B cell (primary cell): ENCODE measurements around the gene SLAIN2. TPM values are rescaled to one million over a fixed set of nuclear protein-coding genes. Genes with fewer than 3 reads are reported as not detected.

Experiments
- ATAC-seq: fragments of 200-7000 bp; cut with Tn5 transposase; one replicate; pipeline ENCODE4 v1.10.0; 2021; ENCODE audit warnings: low read depth, mild to moderate bottlenecking, moderate number of reproducible peaks, moderate library complexity
- CTCF ChIA-PET: fragments of 350-600 bp; sonication (Branson Sonifier 250); formaldehyde crosslinking; loops from one replicate; lab custom pipeline; 2021; ENCODE audit warnings: antibody characterized with exemption, inconsistent platforms; lab: Charles Lee
- POLR2A ChIA-PET: fragments of 350-600 bp; sonication (Branson Sonifier 250); formaldehyde crosslinking; loops from one replicate; lab custom pipeline; 2021; ENCODE audit warnings: antibody characterized with exemption; lab: Charles Lee
- DNase-seq: peaks from one replicate; pipeline ENCODE4 v3.0.0; 2013
- H2AFZ ChIP-seq: 2 replicates; pipeline ENCODE4 v1.6.1; 2012; ENCODE audit warnings: mild to moderate bottlenecking, low read depth, low read length; ENCODE audit not compliant: insufficient read depth, poor library complexity, severe bottlenecking
- H3K27ac ChIP-seq, 2 donors: 1 replicate in 1 of 2; 2 replicates in 1 of 2; pipeline ENCODE4 v1.5.1; 2012 to 2013; ENCODE audit warnings: low read length in 2 of 2, mild to moderate bottlenecking in 2 of 2, moderate library complexity in 1 of 2
- H3K27me3 ChIP-seq, 4 experiments: fragments of 200-600 bp in 1 of 4; sonication (generic) in 1 of 4; replicated peaks in 1 of 4; 1 replicate in 2 of 4; 2 replicates in 2 of 4; pipeline versions ENCODE4 v1.6.1 to v1.7.0; 2013 to 2016; ENCODE audit warnings: low read length in 3 of 4, mild to moderate bottlenecking in 2 of 4, mixed read lengths in 1 of 4, moderate library complexity in 1 of 4; ENCODE audit not compliant: insufficient read depth in 4 of 4, control insufficient read depth in 3 of 4; ENCODE audit errors: control extremely low read depth in 1 of 4
- H3K36me3 ChIP-seq, 2 experiments: replicated peaks in 1 of 2; 1 replicate in 1 of 2; 2 replicates in 1 of 2; pipeline versions ENCODE4 v1.6.1 to v1.7.1; 2013; ENCODE audit warnings: low read length in 1 of 2; ENCODE audit not compliant: insufficient read depth in 2 of 2, control insufficient read depth in 1 of 2; ENCODE audit errors: control extremely low read depth in 1 of 2, extremely low read depth in 1 of 2
- H3K4me1 ChIP-seq, 2 donors: fragments of 200-600 bp in 1 of 2; sonication (generic) in 1 of 2; 1 replicate in 1 of 2; 2 replicates in 1 of 2; pipeline versions ENCODE4 v1.5.1 to v1.6.1; 2013 to 2017; ENCODE audit warnings: low read length in 2 of 2; ENCODE audit not compliant: control insufficient read depth in 2 of 2, insufficient read depth in 2 of 2
- H3K4me2 ChIP-seq: replicated peaks from 2 replicates; pipeline ENCODE3; 2012; ENCODE audit warnings: mild to moderate bottlenecking, low read depth, low read length; ENCODE audit not compliant: poor library complexity, severe bottlenecking
- H3K4me3 ChIP-seq, 5 experiments: fragments of 200-600 bp in 1 of 5; sonication (generic) in 1 of 5; 1 replicate in 3 of 5; 2 replicates in 2 of 5; pipeline versions ENCODE4 v1.5.1 to v1.7.0; 2011 to 2016; ENCODE audit warnings: low read length in 4 of 5, mild to moderate bottlenecking in 4 of 5, low read depth in 2 of 5, control low read depth in 1 of 5, moderate library complexity in 1 of 5; ENCODE audit not compliant: insufficient read depth in 1 of 5; ENCODE audit errors: control extremely low read depth in 1 of 5, extremely low read depth in 1 of 5
- H3K79me2 ChIP-seq: fragments of 200-600 bp; sonication (generic); one replicate; pipeline ENCODE4 v1.6.0; 2016; ENCODE audit warnings: low read length; ENCODE audit not compliant: control insufficient read depth, insufficient read depth
- H3K9ac ChIP-seq: fragments of 200-600 bp; sonication (generic); 2 replicates; pipeline ENCODE4 v1.6.1; 2017; ENCODE audit warnings: mild to moderate bottlenecking, low read length, moderate library complexity
- H3K9me3 ChIP-seq, 3 donors: one replicate each; pipeline versions ENCODE4 v1.6.1 to v1.7.1; 2013; ENCODE audit warnings: low read length in 2 of 3; ENCODE audit not compliant: control insufficient read depth in 2 of 3, insufficient read depth in 1 of 3; ENCODE audit errors: control extremely low read depth in 1 of 3
- H4K20me1 ChIP-seq: 2 replicates; pipeline ENCODE4 v1.6.0; 2012; ENCODE audit warnings: mild to moderate bottlenecking, low read length; ENCODE audit not compliant: insufficient read depth, control insufficient read depth, poor library complexity, severe bottlenecking
- H3K27ac Mint-ChIP-seq: one replicate; pipeline ENCODE4 v1.8.0; 2021; ENCODE audit warnings: mixed read lengths
- H3K27me3 Mint-ChIP-seq: one replicate; pipeline ENCODE4 v1.8.0; 2021; ENCODE audit warnings: mixed read lengths
- H3K4me1 Mint-ChIP-seq: one replicate; pipeline ENCODE4 v1.8.0; 2021; ENCODE audit warnings: mixed read lengths
- H3K4me3 Mint-ChIP-seq: one replicate; pipeline ENCODE4 v1.8.0; 2021; ENCODE audit warnings: mixed read lengths
- H3K9me3 Mint-ChIP-seq: one replicate; pipeline ENCODE4 v1.8.0; 2022; ENCODE audit warnings: mixed read lengths; ENCODE audit not compliant: insufficient read depth
- EZH2 ChIP-seq: IDR thresholded peaks from 2 replicates; pipeline ENCODE4 v1.6.1; 2012; ENCODE audit warnings: borderline replicate concordance, low read depth, mild to moderate bottlenecking, moderate library complexity, low read length; ENCODE audit not compliant: insufficient read depth, poor library complexity, severe bottlenecking
- whole genome bisulfite sequencing: methylation state at CpG from one replicate; pipeline ENCODE4 v1.1.5; 2013; ENCODE audit warnings: missing lambda C conversion rate; ENCODE audit not compliant: insufficient coverage; 5-methylcytosine and 5-hydroxymethylcytosine counted together
- intact Hi-C: fragments of 100-400 bp; cut with micrococcal nuclease; formaldehyde crosslinking; loops from one replicate; pipeline ENCODE4 v1.10.0; 2022
- polyA plus RNA-seq: library from polyadenylated mRNA; depleted of rRNA; stranded (reverse); fragments of >200 nt; gene quantifications from 2 replicates; pipeline ENCODE4 v1.2.3, GENCODE V29; 2012
- total RNA-seq, 2 donors: library from RNA; stranded (reverse); fragments of 120-200 nt in 1 of 2; gene quantifications; 1 replicate in 1 of 2; 2 replicates in 1 of 2; pipeline versions ENCODE4 v1.2.3 to v1.2.4, GENCODE V29; 2013 to 2022
- TF ChIP-seq, protein P1 (sequence below): fragments of 200-600 bp; IDR thresholded peaks from one replicate; pipeline ENCODE4 v1.8.0; 2022; ENCODE audit warnings: antibody characterized with exemption, mild to moderate bottlenecking

Gene SLAIN2
- total and polyA plus RNA-seq, 2 donors (not counting 1 experiment from before 2014, with no cell fraction given), result 19.7 to 69.1 TPM

- H3K4me3 Mint-ChIP-seq, result no peak overlapping the region
- H3K27ac Mint-ChIP-seq, result no peak overlapping the region
- H3K27me3 ChIP-seq, result no peaks in the 10 kb centered on the region
- no peak overlapping the region for H2AFZ ChIP-seq
- no peaks in the 10 kb centered on the region for H3K9me3 Mint-ChIP-seq
- ATAC-seq (no peak), DNase-seq (no peak)
- no peaks in the 10 kb centered on the region for H3K36me3 ChIP-seq
- POLR2A ChIA-PET, result no interaction called here
- no peaks in the 10 kb centered on the region for H4K20me1 ChIP-seq
- H3K79me2 ChIP-seq, result no peaks in the 10 kb centered on the region
- no peak overlapping the region for H3K4me3 ChIP-seq
- no peak overlapping the region for H3K4me2 ChIP-seq
- CTCF ChIA-PET, result no interaction called here
- 100% methylated on average over 5 of the region's 9 CpGs for WGBS
- no peak for TF ChIP-seq EZH2
- TF ChIP-seq, protein P1, sequence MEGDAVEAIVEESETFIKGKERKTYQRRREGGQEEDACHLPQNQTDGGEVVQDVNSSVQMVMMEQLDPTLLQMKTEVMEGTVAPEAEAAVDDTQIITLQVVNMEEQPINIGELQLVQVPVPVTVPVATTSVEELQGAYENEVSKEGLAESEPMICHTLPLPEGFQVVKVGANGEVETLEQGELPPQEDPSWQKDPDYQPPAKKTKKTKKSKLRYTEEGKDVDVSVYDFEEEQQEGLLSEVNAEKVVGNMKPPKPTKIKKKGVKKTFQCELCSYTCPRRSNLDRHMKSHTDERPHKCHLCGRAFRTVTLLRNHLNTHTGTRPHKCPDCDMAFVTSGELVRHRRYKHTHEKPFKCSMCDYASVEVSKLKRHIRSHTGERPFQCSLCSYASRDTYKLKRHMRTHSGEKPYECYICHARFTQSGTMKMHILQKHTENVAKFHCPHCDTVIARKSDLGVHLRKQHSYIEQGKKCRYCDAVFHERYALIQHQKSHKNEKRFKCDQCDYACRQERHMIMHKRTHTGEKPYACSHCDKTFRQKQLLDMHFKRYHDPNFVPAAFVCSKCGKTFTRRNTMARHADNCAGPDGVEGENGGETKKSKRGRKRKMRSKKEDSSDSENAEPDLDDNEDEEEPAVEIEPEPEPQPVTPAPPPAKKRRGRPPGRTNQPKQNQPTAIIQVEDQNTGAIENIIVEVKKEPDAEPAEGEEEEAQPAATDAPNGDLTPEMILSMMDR, result no peak
- H3K9me3 ChIP-seq, result no peaks in the 10 kb centered on the region
- H3K4me1 Mint-ChIP-seq, result no peaks in the 10 kb centered on the region
- no peak overlapping the region for H3K9ac ChIP-seq
- H3K4me1 ChIP-seq, result no peaks in the 10 kb centered on the region
- peaks cover under 1% of the 10 kb centered on the region for H3K27me3 Mint-ChIP-seq
- H3K27ac ChIP-seq, result no peak overlapping the region
- intact Hi-C loops, result no loop called here
Measured at GRCh38 chr4:48331577-48332330, 9.6 kb upstream of the SLAIN2 start.

GRCh38 chr4:48332661-48333060 lies 8.7 kb upstream of the SLAIN2 start:
- no peaks in the 10 kb centered on the region for H3K4me1 ChIP-seq
- WGBS, result no CpG with 5 or more reads among the region's 5 CpGs
- Mint-ChIP-seq H3K27ac (no peak overlapping the region), H3K27me3 (no peaks in the 10 kb centered on the region), H3K9me3 (no peaks in the 10 kb centered on the region), H3K4me1 (no peaks in the 10 kb centered on the region), H3K4me3 (no peak overlapping the region)
- TF ChIP-seq, protein P1, result no peak
- TF ChIP-seq EZH2, result no peak
- intact Hi-C loops, result no loop called here
- H3K27me3 ChIP-seq, result no peaks in the 10 kb centered on the region
- no peak overlapping the region for H3K4me2 ChIP-seq
- no peak for ATAC-seq
- no peak for DNase-seq
- ChIA-PET POLR2A (no interaction called here), CTCF (no interaction called here)
- no peak overlapping the region for H3K27ac ChIP-seq
- no peaks in the 10 kb centered on the region for H4K20me1 ChIP-seq
- no peak overlapping the region for H3K9ac ChIP-seq
- no peaks in the 10 kb centered on the region for H3K36me3 ChIP-seq
- H2AFZ ChIP-seq, result no peak overlapping the region
- H3K9me3 ChIP-seq, result no peaks in the 10 kb centered on the region
- no peaks in the 10 kb centered on the region for H3K79me2 ChIP-seq
- no peak overlapping the region for H3K4me3 ChIP-seq
